ENCODE data around the gene PPP1R3F.

DNA sequence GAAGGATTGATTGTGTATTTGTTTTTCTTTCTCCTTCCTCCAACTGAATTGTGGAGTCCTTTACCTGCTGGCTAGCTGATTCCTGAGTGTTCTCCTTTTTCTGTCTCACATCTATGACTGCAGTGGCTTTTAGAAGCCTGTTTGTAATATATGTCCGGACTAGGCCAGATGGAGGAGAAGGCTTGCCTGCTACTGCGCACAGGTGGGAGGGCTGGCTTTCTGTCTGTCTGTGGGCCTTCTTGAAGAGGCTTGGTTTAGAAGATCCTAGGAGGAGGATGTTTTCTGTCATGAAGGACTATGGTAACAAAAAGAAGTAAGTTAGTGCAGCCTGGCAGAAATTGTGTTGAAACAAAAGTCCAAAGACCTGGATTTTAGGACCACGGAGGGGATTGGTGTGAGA, 8.5 kb downstream of the PPP1R3F start:
- TF ChIP-seq, protein P1, sequence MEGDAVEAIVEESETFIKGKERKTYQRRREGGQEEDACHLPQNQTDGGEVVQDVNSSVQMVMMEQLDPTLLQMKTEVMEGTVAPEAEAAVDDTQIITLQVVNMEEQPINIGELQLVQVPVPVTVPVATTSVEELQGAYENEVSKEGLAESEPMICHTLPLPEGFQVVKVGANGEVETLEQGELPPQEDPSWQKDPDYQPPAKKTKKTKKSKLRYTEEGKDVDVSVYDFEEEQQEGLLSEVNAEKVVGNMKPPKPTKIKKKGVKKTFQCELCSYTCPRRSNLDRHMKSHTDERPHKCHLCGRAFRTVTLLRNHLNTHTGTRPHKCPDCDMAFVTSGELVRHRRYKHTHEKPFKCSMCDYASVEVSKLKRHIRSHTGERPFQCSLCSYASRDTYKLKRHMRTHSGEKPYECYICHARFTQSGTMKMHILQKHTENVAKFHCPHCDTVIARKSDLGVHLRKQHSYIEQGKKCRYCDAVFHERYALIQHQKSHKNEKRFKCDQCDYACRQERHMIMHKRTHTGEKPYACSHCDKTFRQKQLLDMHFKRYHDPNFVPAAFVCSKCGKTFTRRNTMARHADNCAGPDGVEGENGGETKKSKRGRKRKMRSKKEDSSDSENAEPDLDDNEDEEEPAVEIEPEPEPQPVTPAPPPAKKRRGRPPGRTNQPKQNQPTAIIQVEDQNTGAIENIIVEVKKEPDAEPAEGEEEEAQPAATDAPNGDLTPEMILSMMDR (IDR thresholded peaks at IDR 0.05): no peak
- TF ChIP-seq ZFX (IDR thresholded peaks at IDR 0.05; ENCODE audit: borderline replicate concordance): no peak

Measured in 22Rv1 (cell line).